Measurements from ENCODE around the gene MAPRE3. TPM values are rescaled to one million over a fixed set of nuclear protein-coding genes. Genes with fewer than 3 reads are reported as not detected.

Gene MAPRE3
- total RNA-seq, 1 experiment from 2014 or later, result 10.3 TPM

GRCh38 chr2:27050281-27050995 lies 80.0 kb downstream of the MAPRE3 start (continued):
- TF ChIP-seq AR (CRISPR knock-in tag; IDR thresholded peaks at IDR 0.05), result peak; percentile 65; the same call in 1 of the 2 replicates
- peak; percentile 21; the same call in 1 of the 2 replicates for TF ChIP-seq GABPB1 (CRISPR knock-in tag; IDR thresholded peaks at IDR 0.05)
- TF ChIP-seq CTCF (IDR thresholded peaks at IDR 0.05), result no peak
- TF ChIP-seq MAX (CRISPR knock-in tag; IDR thresholded peaks at IDR 0.05), result peak; percentile 72
- no peak for TF ChIP-seq ERG (CRISPR knock-in tag; IDR thresholded peaks at IDR 0.05)
- no peak for TF ChIP-seq ZNF317 (CRISPR knock-in tag; IDR thresholded peaks at IDR 0.05; ENCODE audit: borderline replicate concordance, low read depth)
- peak; percentile 49; the same call in 1 of the 2 replicates for TF ChIP-seq CREB1 (CRISPR knock-in tag; IDR thresholded peaks at IDR 0.05)
- TF ChIP-seq FOXP1 (CRISPR knock-in tag; IDR thresholded peaks at IDR 0.05; ENCODE audit: borderline replicate concordance), result peak; percentile 51; the same call in 1 of the 2 replicates

GRCh38 chr2:27050996-27051901 lies 80.8 kb downstream of the MAPRE3 start, which contains the start of gene AGBL5:
TSS of gene AGBL5 (plus strand) at chr2:27051668. CDS start at chr2:27052959, 1,291 bp downstream.
- Mint-ChIP-seq H3K4me1 (peaks cover 12% of the 10 kb centered on the region), H3K9me3 (peaks cover 3% of the 10 kb centered on the region; the same call in 1 of the 2 replicates), H3K4me3 (peak within 1 kb of the TSS; percentile 93), H3K27ac (peak within 1 kb of the TSS; percentile 98), H3K36me3 (peaks cover 20% of the 10 kb centered on the region), H3K27me3 (ENCODE audit: low read depth) (peaks cover 10% of the 10 kb centered on the region)
- ATAC-seq (peak; percentile 50), DNase-seq (ENCODE audit: low spot score) (peak; percentile 92)
- POLR2A ChIA-PET, result interaction anchor here (0.8 to 4.0 kb wide), 13 partner anchors 9 to 309 kb away, joined by 3 to 27 read pairs (median 4); partner anchors contain the start of genes EMILIN1, KHK, OST4 and TMEM214
- CTCF ChIA-PET, result interaction anchor here (0.5 to 4.4 kb wide), 20 partner anchors 8 to 473 kb away, joined by 3 to 38 read pairs (median 6); partner anchors contain the start of genes KHK and OST4
- TF ChIP-seq CTCF (IDR thresholded peaks at IDR 0.05), result no peak
- TF ChIP-seq ZNF317 (CRISPR knock-in tag; IDR thresholded peaks at IDR 0.05; ENCODE audit: borderline replicate concordance, low read depth), result no peak
- TF ChIP-seq NR1H2 (CRISPR knock-in tag; IDR thresholded peaks at IDR 0.05), result no peak
- TF ChIP-seq TP53 (CRISPR knock-in tag; IDR thresholded peaks at IDR 0.05), result peak; percentile 74
- no peak for TF ChIP-seq ZNF281 (CRISPR knock-in tag; IDR thresholded peaks at IDR 0.05)
- 0 out of 2 replicates have a peak, but pooled peaks have one; percentile 16 for TF ChIP-seq ARID4B (CRISPR knock-in tag; IDR thresholded peaks at IDR 0.05; ENCODE audit: borderline replicate concordance)
- peak; percentile 80 for TF ChIP-seq SP1 (CRISPR knock-in tag; conservative IDR thresholded peaks at IDR 0.05)

Data from WTC11 (cell line).